IPS DF 6.9 (cell line): ENCODE data around the gene DDX52.
"Not testable (repeated sequence)": the region's sequence is repeated elsewhere in the genome, so short reads cannot be mapped to it uniquely, and the experiment has no call there.

ENCODE experiments used
- DNase-seq: peaks from one replicate; pipeline ENCODE4 v3.0.0-alpha.2; 2013; ENCODE audit warnings: low read depth, low spot score
- H3K27ac ChIP-seq: one replicate; pipeline ENCODE4 v1.5.1; 2013; ENCODE audit warnings: low read length, control low read depth
- H3K27me3 ChIP-seq: 2 replicates; pipeline ENCODE4 v1.6.1; 2013; ENCODE audit warnings: mild to moderate bottlenecking, low read length; ENCODE audit not compliant: control insufficient read depth, insufficient read depth
- H3K36me3 ChIP-seq: 2 replicates; pipeline ENCODE4 v1.6.1; 2013; ENCODE audit warnings: low read length; ENCODE audit not compliant: control insufficient read depth, insufficient read depth
- H3K4me1 ChIP-seq: 2 replicates; pipeline ENCODE4 v1.6.1; 2013; ENCODE audit warnings: low read length; ENCODE audit not compliant: control insufficient read depth, insufficient read depth
- H3K4me3 ChIP-seq: 2 replicates; pipeline ENCODE4 v1.5.1; 2013; ENCODE audit warnings: mild to moderate bottlenecking, low read length
- H3K9me3 ChIP-seq: 2 replicates; pipeline ENCODE4 v1.6.1; 2013; ENCODE audit warnings: low read length, inconsistent platforms; ENCODE audit not compliant: control insufficient read depth, insufficient read depth
- WGBS: extraction: QIAGEN DNeasy Blood & Tissue Kit; methylation state at CpG from one replicate; pipeline ENCODE4 v1.1.7; 2013; ENCODE audit warnings: mixed read lengths, missing lambda C conversion rate; ENCODE audit not compliant: insufficient read length, insufficient coverage; 5-methylcytosine and 5-hydroxymethylcytosine counted together

DDX52 gene, protein sequence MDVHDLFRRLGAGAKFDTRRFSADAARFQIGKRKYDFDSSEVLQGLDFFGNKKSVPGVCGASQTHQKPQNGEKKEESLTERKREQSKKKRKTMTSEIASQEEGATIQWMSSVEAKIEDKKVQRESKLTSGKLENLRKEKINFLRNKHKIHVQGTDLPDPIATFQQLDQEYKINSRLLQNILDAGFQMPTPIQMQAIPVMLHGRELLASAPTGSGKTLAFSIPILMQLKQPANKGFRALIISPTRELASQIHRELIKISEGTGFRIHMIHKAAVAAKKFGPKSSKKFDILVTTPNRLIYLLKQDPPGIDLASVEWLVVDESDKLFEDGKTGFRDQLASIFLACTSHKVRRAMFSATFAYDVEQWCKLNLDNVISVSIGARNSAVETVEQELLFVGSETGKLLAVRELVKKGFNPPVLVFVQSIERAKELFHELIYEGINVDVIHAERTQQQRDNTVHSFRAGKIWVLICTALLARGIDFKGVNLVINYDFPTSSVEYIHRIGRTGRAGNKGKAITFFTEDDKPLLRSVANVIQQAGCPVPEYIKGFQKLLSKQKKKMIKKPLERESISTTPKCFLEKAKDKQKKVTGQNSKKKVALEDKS

DNA sequence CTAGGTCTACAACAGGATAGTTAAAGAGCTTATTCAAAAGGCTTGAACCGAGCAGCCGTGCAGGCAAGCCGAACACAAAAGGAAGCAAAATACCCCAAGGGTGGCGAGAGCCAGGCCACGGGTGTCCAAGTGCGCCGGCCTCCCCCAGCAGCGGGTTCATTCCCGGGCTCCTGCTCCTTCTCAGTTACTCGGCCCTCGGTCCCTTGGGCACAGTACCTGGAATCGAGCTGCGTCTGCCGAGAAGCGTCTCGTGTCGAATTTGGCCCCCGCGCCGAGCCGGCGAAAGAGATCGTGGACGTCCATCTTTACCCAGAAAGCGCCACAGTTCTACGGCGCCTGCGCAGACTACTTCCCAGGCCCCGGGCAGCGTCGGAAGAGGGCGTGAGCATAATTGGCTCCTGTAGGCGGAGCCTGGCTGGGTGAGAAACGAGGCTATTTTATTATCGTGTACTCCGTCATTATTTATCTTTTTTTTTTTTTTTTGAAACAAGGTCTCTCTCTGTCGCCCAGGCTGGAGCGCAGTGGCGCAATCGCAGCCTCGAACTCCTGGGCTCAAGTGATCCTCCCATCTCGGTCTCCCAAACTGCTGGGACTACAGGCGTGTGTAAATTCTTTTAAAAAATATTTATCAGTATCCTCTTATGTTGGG lies at the start of gene DDX52:
DDX52 (minus strand) TSS at position 329 of the 649 bp plus-strand sequence; CDS start at position 303, 26 bp downstream.
- H3K27ac ChIP-seq: no peak within 1 kb of the TSS
- peak; percentile 60 for DNase-seq

DNA sequence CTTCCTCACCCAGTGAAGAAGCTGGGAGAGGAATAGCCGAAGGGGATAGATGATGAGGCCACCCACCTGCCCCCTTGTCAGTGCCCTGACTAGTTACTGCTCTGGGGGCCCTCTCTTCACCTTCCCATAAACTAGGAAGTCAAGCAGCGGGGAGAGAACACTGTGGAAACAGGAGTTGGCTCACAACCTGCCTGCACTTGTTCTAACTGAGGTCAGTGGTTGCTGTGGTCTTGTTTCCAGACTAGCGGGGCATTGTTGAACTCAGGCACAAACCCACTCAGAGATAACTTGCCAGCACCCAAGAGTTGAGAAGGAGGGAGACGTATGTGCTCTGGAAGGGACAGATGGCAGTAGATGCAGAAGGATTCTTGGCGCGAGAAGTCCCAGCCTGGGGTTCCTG lies 48.6 kb upstream of the DDX52 start:
- H3K36me3 ChIP-seq: no peaks in the 10 kb centered on the region
- no CpG with 5 or more reads among the region's 6 CpGs for WGBS
- H3K27me3 ChIP-seq: no peaks in the 10 kb centered on the region
- H3K4me1 ChIP-seq: no peaks in the 10 kb centered on the region
- DNase-seq: no peak
- H3K9me3 ChIP-seq: no peaks in the 10 kb centered on the region; the same call in 1 of the 2 replicates
- H3K27ac ChIP-seq: no peak overlapping the region
- H3K4me3 ChIP-seq: no peak overlapping the region

More for the DNA sequence above, at the start of gene DDX52:
- Histone ChIP-seq H3K27me3 (no peaks in the 10 kb centered on the region), H3K9me3 (no peaks in the 10 kb centered on the region), H3K4me3 (peak within 1 kb of the TSS; percentile 96), H3K36me3 (peaks cover 3% of the 10 kb centered on the region; the same call in 1 of the 2 replicates), H3K4me1 (no peaks in the 10 kb centered on the region)
- no CpG with 5 or more reads among the region's 43 CpGs for WGBS

DNA sequence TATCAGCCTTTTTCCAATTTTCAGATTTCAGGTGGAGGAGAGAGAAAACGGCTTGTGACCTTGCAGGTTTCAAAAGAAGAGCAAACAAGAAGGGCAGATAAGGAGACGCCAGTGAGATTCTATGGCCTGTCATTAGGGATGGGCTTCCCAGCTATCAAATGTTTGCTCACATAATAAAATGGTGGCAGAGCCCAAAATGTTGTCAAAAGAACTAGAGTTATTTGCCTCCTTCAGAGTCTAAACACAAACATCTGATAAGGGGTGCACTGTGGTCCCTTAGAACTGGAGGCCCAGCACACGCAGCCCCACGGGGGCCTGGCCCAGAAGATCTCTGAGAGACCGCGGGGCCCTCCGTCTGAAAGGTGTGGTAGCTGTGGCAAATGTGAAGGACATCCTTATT lies 46.1 kb upstream of the DDX52 start:
- H3K36me3 ChIP-seq: no peaks in the 10 kb centered on the region
- no peak for DNase-seq
- WGBS: no CpG with 5 or more reads among the region's 7 CpGs
- no peaks in the 10 kb centered on the region for H3K9me3 ChIP-seq
- no peaks in the 10 kb centered on the region for H3K4me1 ChIP-seq
- no peaks in the 10 kb centered on the region for H3K27me3 ChIP-seq
- H3K27ac ChIP-seq: no peak overlapping the region
- no peak overlapping the region for H3K4me3 ChIP-seq

DNA sequence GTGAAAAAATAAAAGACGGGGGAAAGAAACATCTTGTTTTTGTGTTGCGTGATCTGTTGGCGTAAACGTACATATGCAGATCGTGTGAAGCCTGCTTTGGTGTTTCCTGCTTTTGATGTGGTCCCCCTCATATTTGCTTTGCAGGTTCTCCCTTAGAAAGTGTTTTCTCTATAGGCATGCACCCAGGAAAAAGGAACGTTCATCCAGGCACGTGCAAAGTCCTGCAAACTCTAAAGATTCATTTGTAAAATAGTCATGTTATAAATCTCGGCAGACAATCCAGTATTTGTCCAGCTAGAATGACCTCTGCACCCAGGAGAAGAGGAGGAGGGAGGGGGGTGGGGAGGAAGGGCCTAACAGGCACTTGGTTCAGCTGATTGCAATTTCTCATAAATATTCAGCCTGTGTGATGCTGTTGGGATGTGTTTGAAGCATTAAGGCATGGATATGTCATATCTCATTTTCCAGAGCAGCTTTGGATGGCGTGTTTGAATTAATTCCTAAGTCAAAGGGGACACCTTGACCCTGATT lies 40.3 kb upstream of the DDX52 start:
- no peak for DNase-seq
- Histone ChIP-seq H3K4me3 (no peak overlapping the region), H3K9me3 (no peaks in the 10 kb centered on the region), H3K27me3 (no peaks in the 10 kb centered on the region), H3K27ac (no peak overlapping the region), H3K36me3 (no peaks in the 10 kb centered on the region), H3K4me1 (no peaks in the 10 kb centered on the region)
- no CpG with 5 or more reads among the region's 9 CpGs for WGBS

DNA sequence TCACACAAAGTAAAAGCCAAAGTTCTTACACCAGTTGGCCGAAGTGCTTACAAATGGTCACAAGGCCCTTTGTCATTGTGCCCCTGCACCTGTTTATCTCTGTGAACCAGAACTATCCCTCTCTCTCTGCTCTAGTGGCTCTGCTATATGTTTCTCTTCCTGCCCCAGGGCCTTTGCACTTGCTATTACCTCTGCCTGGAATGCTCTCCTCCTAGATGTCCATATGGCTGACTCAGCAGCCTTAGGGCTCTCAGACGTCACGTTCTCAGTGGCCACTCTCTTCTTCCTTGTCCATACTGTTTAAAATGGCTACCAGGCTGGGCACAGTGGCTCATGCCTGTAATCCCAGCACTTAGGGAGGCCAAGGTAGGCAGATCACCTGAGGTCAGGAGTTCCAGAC lies 38.8 kb upstream of the DDX52 start:
- Histone ChIP-seq H3K27ac (no peak overlapping the region), H3K27me3 (no peaks in the 10 kb centered on the region), H3K4me1 (no peaks in the 10 kb centered on the region), H3K4me3 (no peak overlapping the region), H3K36me3 (no peaks in the 10 kb centered on the region), H3K9me3 (no peaks in the 10 kb centered on the region)
- WGBS: no CpG with 5 or more reads among the region's 3 CpGs
- DNase-seq: no peak

DNA sequence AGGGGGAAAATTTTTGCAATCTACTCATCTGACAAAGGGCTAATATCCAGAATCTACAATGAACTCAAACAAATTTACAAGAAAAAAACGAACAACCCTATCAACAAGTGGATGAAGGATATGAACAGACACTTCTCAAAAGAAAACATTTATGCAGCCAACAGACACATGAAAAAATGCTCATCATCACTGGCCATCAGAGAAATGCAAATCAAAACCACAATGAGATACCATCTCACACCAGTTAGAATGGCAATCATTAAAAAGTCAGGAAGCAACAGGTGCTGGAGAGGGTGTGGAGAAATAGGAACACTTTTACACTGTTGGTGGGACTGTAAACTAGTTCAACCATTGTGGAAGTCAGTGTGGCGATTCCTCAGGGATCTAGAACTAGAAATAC lies 36.7 kb upstream of the DDX52 start:
- not testable (repeated sequence) for DNase-seq, H3K4me1 ChIP-seq, H3K4me3 ChIP-seq, H3K36me3 ChIP-seq, H3K9me3 ChIP-seq, H3K27ac ChIP-seq, H3K27me3 ChIP-seq
- no CpG with 5 or more reads among the region's 2 CpGs for WGBS

DNA sequence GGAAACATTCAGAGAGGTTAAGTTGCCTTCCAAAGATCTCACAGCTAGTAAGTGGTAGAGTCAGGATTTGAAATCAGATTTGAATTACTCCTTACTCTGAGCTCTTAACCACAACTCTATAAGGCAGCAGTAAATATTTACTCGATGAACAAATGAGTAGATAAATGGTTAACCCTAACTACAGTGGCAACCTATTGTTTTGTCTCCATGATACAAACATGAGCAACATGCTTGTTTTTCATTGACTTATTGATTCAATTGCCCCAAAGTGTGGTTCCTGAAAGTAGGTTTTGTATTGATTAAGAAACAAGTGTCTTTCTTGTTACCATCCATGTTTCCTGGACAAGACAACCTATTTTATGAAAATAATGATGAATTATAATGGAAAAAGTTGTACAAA lies 34.8 kb upstream of the DDX52 start:
- Histone ChIP-seq H3K4me1 (no peaks in the 10 kb centered on the region), H3K27me3 (no peaks in the 10 kb centered on the region), H3K36me3 (no peaks in the 10 kb centered on the region), H3K9me3 (no peaks in the 10 kb centered on the region), H3K4me3 (no peak overlapping the region), H3K27ac (no peak overlapping the region)
- DNase-seq: no peak
- WGBS: no CpG with 5 or more reads among the region's 1 CpG

DNA sequence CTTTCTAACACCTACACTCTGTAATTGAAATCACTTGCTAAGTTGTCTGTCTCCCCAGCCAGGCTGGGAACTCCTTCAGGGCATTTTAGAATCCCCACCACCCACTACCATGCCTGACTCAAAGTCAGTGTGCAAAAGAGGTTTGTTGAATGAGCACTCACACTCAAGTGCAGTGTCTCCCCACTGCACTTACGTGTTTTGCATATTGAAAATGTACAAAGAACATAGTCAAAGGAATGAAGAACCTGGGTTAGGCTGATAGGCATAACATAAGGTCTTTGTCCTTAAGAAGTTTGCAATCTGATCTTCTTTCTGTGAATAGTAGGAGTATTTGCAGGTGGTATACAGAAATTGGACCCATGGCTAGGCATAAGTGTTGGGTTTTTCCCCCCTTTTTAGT lies 33.8 kb upstream of the DDX52 start:
- Histone ChIP-seq H3K27ac (no peak overlapping the region), H3K36me3 (no peaks in the 10 kb centered on the region), H3K27me3 (no peaks in the 10 kb centered on the region), H3K4me1 (no peaks in the 10 kb centered on the region), H3K4me3 (no peak overlapping the region), H3K9me3 (no peaks in the 10 kb centered on the region)
- DNase-seq: no peak
- no CpG with 5 or more reads among the region's 1 CpG for WGBS

DNA sequence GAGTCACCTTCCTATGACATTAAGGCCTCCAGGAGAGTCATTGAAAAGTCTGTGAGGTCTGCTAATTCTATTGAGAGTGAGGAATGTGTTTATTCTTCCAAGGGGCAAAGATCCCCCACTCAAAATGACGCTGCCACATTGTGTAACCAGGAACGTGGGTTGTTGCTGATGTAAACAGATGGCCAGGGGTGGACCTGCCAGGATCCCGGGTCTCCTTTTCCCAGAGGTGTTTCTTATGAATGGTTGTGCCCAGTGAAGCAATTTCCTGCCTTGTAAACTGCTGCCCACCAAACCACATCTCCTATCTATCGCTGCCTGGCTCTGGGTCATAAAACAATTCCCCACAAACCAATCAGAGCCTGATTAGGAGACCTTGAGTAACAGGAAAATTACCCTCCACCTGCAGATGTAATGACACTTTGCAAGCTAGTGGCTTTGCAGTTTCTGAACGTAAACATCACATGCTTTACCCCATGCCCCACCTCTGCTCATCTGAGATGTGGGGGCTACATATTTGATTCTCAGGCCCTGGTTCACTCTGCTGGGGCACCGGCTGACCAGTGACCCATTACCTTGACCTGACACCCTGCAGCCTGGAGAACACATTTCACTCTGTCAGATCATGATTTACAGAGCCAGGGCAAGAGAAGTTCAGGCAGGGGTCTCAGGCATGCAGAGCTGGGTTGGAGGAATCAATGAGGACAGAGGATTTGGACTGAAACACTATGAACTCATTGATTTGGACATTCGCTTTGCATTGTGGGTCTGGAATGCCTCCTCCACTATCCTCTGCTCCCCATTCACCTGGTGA lies 33.1 kb upstream of the DDX52 start:
- no peak for DNase-seq
- H3K4me3 ChIP-seq: no peak overlapping the region
- no peaks in the 10 kb centered on the region for H3K9me3 ChIP-seq
- H3K27ac ChIP-seq: no peak overlapping the region
- H3K4me1 ChIP-seq: no peaks in the 10 kb centered on the region
- WGBS: no CpG with 5 or more reads among the region's 7 CpGs
- H3K36me3 ChIP-seq: no peaks in the 10 kb centered on the region
- no peaks in the 10 kb centered on the region for H3K27me3 ChIP-seq

DNA sequence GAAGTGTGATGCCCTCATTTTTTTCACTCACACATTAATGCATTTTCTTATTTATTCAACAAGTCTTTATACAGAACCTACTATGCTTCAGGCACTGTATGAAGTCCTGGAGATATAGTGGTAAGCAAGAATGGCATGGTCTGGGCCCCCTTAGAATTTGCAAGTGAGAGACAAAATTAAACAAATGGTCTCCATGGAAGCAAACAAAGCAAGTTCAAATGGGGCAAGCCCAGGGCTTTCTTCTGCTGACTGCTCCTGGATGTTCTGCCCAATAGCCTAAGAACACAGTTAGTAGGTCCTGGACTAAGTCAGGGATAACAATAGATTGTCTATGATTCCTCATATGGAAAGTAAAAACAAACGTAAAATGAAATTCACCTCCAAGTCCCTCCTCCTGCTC lies 31.3 kb upstream of the DDX52 start:
- no peak overlapping the region for H3K4me3 ChIP-seq
- DNase-seq: no peak
- H3K9me3 ChIP-seq: no peaks in the 10 kb centered on the region
- H3K4me1 ChIP-seq: no peaks in the 10 kb centered on the region
- no peaks in the 10 kb centered on the region for H3K36me3 ChIP-seq
- H3K27me3 ChIP-seq: no peaks in the 10 kb centered on the region
- WGBS: no CpG with 5 or more reads among the region's 1 CpG
- H3K27ac ChIP-seq: no peak overlapping the region
